LoVo (cell line): ENCODE data around the gene SMO.

Experiments used
- DNase-seq: peaks from one replicate; pipeline ENCODE4 v3.0.0-alpha.2; 2016; ENCODE audit warnings: low spot score

SMO gene

GRCh38 chr7:129188372-129188891 lies at the start of gene SMO:
TSS of gene SMO (plus strand) at chr7:129188633. CDS start at chr7:129189152, 519 bp downstream.
- DNase-seq: no peak

GRCh38 chr7:129143724-129144094 lies 44.7 kb upstream of the SMO start:
- no peak for DNase-seq

GRCh38 chr7:129144095-129144833 lies 44.2 kb upstream of the SMO start, which contains the start of gene TSPAN33:
TSS of gene TSPAN33 (plus strand) at chr7:129144707. CDS start at chr7:129144981, 274 bp downstream.
- DNase-seq: peak; percentile 91

GRCh38 chr7:129144834-129145668 lies 43.4 kb upstream of the SMO start:
- no peak for DNase-seq

GRCh38 chr7:129146237-129146979 lies 42.0 kb upstream of the SMO start:
- DNase-seq: no peak

GRCh38 chr7:129147731-129148130 lies 40.7 kb upstream of the SMO start:
- DNase-seq: no peak

- DNase-seq: no peak
These were observed 38.9 kb upstream of the SMO start for GRCh38 chr7:129149511-129149910.

GRCh38 chr7:129150199-129150996 lies 38.0 kb upstream of the SMO start:
- no peak for DNase-seq

- no peak for DNase-seq
These were observed 30.8 kb upstream of the SMO start for GRCh38 chr7:129157651-129158050.

GRCh38 chr7:129159539-129159938 lies 28.9 kb upstream of the SMO start:
- DNase-seq: no peak

GRCh38 chr7:129160161-129160905 lies 28.1 kb upstream of the SMO start:
- DNase-seq: no peak

GRCh38 chr7:129161524-129162225 lies 26.8 kb upstream of the SMO start:
- no peak for DNase-seq

- DNase-seq: no peak
These were observed 25.7 kb upstream of the SMO start for GRCh38 chr7:129162732-129163131.

- DNase-seq: peak; percentile 66
These were observed 24.4 kb upstream of the SMO start for GRCh38 chr7:129163875-129164544.

- no peak for DNase-seq
These were observed 21.7 kb upstream of the SMO start for GRCh38 chr7:129166745-129167144.

GRCh38 chr7:129167817-129168216 lies 20.6 kb upstream of the SMO start:
- no peak for DNase-seq

- DNase-seq: no peak
These were observed 20.0 kb upstream of the SMO start for GRCh38 chr7:129168231-129169021.

GRCh38 chr7:129169171-129169671 lies 19.2 kb upstream of the SMO start:
- DNase-seq: no peak
